Stimulated activated CD8-positive, alpha-beta memory T cell treated with anti-CD3 and anti-CD28 coated beads, Interleukin-7, amount 100 ng/mL, for 4 hours (primary cell): ENCODE data around the gene RPL37.
"Not testable (repeated sequence)": the region's sequence is repeated elsewhere in the genome, so short reads cannot be mapped to it uniquely, and the experiment has no call there.

Source experiments
- DNase-seq, 2 donors: peaks; one replicate each; pipeline ENCODE4 v3.0.0-alpha.2; 2020; ENCODE audit warnings: low read depth in 2 of 2

The RPL37 gene

GRCh38 chr5:40834849-40835787 is at the start of gene RPL37:
RPL37 (minus strand) TSS chr5:40835222; CDS start chr5:40835185, 37 bp downstream.
- DNase-seq, result peak; percentile 86 to 88

GRCh38 chr5:40883051-40883450 is 48.0 kb upstream of the RPL37 start:
- DNase-seq, result not testable (repeated sequence)

DNA sequence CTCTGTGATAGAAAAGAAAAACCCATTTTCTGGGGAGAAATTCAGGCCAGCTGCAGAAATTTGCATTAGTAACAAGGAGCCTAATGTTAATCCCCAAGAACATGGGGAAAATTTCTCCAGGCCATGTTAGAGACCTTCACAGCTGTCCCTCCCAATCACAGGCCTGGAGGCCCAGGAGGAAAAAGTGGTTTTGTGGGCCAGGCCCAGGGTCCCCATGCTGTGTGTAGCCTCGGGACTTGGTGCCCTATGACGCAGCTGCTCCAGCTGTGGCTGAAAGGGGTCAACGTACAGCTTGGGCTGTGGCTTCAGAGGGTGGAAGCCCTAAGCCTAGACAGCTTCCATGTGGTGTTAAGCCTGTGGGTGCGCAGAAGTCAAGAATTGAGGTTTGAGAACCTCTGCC is 47.3 kb upstream of the RPL37 start:
- DNase-seq, result no peak

DNA sequence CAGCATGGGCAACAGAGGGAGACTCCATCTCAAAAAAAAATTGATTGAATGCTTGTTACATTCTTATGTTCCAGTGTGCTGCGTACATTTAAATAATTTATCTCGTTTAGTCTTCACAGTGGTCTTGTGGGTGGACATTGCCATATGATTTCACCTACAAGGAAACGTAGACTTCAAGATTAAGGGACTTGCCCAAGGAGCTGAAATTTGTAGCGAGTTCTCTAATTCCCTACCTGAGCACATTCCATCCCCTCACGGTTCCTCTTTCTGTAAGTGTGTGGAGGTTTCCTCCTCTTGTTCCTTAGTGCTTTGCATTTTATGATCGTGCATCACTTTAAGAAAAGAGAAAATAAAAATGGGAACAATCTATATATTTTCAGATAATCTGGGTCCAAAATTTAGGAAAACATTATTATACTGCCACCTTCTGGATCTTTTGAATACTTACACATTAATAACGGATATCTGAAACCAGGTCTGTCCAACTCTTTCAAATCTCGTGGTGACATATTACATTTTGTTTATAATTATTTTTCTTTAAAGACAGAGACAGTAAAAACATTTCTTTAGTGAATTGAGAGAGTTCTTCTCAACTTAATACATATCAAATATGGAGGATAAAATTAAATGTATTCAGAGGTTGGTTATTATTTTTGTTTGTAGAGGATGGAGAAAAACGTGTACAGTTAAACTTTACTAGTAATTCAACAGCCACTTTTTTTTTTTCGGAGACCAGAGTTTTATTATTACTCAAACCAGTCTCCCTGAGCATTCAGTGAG is 44.3 kb upstream of the RPL37 start:
- DNase-seq, result no peak

GRCh38 chr5:40877371-40877988 is 42.5 kb upstream of the RPL37 start:
- no peak for DNase-seq

DNA sequence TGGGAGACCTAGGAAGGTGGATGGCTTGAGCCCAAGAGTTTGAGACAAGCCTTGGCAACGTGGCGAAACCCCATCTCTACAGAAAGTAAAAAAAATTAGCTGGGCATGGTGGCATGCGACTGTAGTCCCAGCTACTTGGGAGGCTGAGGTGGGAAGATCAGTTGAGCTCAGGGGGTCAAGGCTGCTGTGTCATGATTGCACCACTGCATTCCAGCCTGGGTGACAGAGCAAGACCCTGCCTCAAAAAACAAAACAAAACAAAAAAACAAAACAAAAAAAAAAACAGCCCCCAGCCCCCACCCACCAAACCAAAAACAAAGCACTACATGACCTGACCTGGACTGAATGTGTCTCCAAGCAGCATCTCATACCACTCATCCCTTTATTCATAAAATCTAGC is 40.9 kb upstream of the RPL37 start:
- no peak for DNase-seq

GRCh38 chr5:40873286-40873880 is 38.4 kb upstream of the RPL37 start:
- DNase-seq, result no peak

GRCh38 chr5:40872253-40872652 is 37.2 kb upstream of the RPL37 start:
- not testable (repeated sequence) for DNase-seq

- DNase-seq, result no peak
Observed at GRCh38 chr5:40871177-40871576, 36.2 kb upstream of the RPL37 start.

- no peak for DNase-seq
Observed at GRCh38 chr5:40869384-40869783, 34.4 kb upstream of the RPL37 start.

DNA sequence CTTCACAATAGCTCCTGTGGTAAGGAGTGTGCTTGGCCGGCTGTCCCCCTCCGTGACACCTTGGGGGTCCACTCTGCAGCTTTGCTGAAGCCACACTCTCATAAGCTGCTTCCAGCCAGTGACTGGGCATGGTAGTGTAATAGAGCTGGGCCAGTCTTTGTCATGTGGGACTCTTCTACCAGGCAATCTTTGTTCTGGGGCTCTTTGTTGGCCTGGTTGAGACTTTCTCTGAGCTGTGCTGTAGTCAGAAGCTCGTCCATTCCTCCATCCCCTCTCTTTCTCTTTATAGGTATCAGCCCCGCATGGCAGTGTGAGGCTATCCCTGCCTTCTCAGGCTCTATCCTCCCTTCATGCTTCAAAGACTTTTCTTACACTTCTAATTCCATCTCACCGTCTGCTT is 31.8 kb upstream of the RPL37 start:
- no peak for DNase-seq

- DNase-seq, result not testable (repeated sequence)
Observed at GRCh38 chr5:40865004-40865403, 30.0 kb upstream of the RPL37 start.

DNA sequence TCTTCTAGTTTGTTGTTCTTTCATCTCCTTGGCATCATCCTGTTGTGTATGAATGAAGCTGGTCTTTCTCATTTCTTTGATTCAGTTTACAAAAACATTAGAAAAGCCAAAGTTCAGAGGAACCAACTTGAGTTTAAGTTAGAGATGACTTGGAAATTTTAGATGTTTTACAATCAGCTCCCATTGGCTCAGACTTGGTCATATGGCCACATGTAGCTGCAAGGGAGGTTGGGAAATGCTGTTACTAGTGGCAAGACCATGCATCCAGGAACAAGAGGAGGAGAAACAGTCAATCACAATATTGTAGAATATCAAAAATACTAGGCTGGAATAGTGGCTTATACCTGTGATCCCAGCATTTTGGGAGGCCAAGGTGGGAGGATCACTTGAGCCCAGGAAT is 25.7 kb upstream of the RPL37 start:
- no peak for DNase-seq

- no peak for DNase-seq
Observed at GRCh38 chr5:40853632-40854192, 18.7 kb upstream of the RPL37 start.

- no peak for DNase-seq
Observed at GRCh38 chr5:40847525-40847924, 12.5 kb upstream of the RPL37 start.

DNA sequence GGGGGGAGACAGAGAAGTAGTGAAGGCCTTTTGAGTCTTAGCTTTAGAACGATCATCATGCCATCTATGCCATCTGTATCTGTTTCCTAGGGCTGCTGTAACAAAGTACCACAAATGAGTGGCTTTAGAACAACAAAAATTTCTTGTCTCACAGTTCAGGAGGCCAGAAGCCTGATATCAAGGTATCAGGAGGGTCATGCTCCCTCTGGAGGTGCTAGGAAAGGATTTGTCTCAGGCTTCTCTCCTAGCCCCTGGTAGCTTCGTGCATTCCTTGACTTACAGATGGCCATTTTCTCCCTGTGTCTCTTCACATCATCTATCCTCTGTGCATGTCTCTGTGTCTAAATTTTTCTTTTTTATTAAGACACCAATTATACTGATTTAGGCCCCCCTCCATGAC is 11.3 kb upstream of the RPL37 start:
- no peak for DNase-seq

DNA sequence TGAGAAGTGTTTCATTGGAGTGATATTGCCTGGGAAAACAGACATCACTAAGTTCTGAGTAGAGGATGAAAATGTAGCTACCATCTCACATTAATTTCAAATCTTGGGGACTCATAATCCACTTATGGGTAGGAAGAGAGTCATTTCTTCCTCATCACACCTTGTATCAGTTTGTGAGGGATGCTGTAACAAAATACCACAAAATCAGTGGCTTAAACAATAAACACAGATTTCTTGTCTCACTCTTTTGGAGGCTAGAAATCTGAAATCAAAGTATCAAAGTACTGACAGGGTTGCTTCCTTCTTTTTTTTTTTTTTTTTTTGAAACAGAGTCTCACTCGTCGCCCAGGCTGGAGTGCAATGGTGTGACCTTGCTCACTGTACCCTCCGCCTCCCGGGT is 9.5 kb upstream of the RPL37 start:
- DNase-seq, result no peak

GRCh38 chr5:40842351-40842750 is 7.3 kb upstream of the RPL37 start:
- no peak for DNase-seq

GRCh38 chr5:40841068-40841805 is 6.2 kb upstream of the RPL37 start, which contains the start of gene CARD6:
CARD6 (plus strand) TSS chr5:40841367; CDS start chr5:40841383, 16 bp downstream.
- DNase-seq, result no peak

DNA sequence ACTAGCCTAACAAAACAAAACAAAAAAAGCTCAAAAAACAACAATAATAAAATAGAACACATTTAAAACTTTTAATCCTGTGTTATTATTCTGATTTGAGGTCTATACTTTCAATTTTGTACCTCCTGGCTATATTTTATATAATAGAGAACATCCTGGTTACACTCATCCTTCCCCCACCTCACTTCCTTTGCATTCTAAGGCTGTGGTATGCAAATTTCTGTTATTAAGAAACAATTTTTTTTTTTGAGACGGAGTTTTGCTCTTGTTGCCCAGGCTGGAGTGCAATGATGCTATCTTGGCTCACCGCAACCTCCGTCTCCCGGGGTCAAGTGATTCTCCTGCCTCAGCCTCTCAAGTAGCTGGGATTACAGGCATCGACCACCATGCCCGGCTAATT is 3.1 kb upstream of the RPL37 start:
- no peak for DNase-seq

DNA sequence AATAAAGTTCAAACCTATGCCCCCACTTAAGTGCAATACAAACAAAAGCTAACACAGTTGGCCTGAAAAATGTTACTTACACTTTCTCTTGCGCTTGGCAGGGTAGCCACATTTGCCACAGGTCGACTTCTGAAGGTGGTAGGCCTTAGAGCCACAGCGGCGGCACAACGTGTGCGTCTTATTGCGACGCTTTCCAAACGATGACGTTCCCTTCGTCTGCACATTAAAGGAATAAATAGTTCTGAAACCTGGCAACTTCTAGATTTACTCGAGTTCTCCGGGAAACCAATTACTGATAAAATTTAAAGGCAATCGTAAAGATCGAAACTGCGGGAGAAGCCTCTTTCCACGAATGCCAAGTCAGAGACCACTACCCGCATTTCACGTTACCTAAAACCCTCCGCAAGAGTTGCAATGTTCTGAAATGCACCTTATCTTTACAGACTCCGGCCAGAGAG is 602 bp downstream of the RPL37 start:
- peak; percentile 34 to 40 for DNase-seq
